ENCODE results near the gene CLIP2.

DNA sequence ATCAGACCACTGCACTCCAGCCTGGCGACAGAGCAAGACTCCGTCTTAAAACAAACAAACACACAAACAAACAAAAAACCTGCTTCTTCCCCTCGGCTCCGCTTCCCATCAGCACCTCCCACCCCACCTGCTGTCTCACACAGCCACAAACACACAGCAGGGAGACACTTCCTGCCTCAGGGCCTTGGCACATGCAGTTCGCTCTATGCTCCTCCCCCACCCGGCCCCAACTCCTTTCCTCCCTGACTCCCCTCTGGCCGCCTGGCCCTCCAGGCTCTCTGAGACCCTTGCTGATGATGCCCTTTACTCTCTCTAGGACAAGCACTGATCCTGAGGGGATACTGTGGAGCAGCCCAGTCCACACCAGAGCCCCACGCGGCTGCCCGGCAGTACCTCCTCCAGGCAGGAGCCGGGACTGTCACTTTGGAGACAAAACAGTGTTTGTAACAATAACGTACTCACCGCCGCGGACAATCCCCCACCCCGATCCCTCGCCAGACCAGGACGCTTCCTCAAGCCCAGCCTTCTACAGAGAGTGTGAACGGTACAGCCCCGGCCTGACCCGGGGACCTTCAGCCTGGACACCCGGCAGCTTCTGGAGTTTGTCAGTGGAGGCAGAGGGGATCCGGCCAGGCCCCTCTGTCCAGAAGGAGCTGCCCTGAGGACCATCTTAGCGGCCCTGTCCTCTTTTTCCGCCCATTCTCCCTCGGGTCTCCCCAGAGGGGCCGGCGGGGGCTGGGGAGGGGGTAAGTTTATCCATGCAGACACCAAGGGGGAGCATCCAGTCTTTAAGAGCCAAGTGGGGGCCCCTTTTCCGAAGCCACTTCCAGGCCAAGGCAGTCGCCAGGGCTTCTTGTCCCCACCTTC, 114.5 kb downstream of the CLIP2 start:
- TF ChIP-seq, protein P1, sequence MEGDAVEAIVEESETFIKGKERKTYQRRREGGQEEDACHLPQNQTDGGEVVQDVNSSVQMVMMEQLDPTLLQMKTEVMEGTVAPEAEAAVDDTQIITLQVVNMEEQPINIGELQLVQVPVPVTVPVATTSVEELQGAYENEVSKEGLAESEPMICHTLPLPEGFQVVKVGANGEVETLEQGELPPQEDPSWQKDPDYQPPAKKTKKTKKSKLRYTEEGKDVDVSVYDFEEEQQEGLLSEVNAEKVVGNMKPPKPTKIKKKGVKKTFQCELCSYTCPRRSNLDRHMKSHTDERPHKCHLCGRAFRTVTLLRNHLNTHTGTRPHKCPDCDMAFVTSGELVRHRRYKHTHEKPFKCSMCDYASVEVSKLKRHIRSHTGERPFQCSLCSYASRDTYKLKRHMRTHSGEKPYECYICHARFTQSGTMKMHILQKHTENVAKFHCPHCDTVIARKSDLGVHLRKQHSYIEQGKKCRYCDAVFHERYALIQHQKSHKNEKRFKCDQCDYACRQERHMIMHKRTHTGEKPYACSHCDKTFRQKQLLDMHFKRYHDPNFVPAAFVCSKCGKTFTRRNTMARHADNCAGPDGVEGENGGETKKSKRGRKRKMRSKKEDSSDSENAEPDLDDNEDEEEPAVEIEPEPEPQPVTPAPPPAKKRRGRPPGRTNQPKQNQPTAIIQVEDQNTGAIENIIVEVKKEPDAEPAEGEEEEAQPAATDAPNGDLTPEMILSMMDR (IDR thresholded peaks at IDR 0.05) = no peak
- TF ChIP-seq EP300 (IDR thresholded peaks at IDR 0.05) (no peak), POLR2A (IDR thresholded peaks at IDR 0.05) (no peak), POLR2AphosphoS5 (IDR thresholded peaks at IDR 0.05) (no peak)

Data from sigmoid colon (tissue), 4 donors.